ENCODE measurements around the gene CREBZF.
"Not testable (repeated sequence)": the region's sequence is repeated elsewhere in the genome, so short reads cannot be mapped to it uniquely, and the experiment has no call there.

Gene CREBZF

DNA sequence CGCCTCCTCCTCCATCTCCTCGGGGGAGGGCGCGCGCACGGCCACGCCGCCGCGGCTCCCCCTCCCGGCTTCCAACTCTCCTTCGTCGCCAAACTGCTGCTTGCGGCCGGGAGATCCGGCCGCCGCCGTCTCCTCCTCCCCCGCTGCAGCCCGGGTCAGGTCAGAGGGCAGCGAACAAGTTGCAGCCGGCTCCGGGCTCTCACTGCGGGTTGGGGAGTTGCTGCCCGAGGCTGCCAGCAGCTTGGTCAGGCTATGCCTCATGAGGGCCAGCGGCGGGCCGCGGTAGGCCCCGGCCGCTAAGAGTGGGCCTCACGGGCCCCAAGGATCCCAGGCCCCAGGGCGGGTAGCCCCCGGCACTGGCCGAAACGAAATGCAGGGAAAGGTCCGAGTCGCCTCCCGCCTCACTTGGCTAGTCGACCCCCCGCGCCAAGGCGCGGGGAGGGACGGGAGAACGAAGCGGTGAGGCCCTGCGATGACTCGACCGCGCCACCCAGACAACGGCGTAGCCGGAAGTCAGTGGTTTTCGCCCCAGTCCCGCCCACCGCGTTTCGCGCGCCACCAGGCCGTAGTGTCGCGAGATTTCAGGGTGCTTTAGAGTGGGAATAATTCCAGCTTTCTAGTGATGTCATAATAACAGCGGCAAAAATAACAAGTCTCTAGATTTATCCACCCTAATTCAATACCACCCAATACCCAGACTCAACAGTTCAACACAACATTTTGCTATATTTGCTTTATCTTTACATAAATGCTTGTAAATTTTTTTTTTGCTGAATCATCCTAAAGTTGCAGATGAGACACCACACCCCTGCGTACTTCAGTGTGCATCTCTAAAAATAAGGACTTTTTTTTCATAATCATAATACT, at the start of gene CREBZF:
Gene CREBZF, minus strand, starts transcription at position 515 of the 867 bp plus-strand sequence. Its CDS starts 254 bp downstream, at position 261.
- peak; percentile 89 to 90 for DNase-seq

- DNase-seq = no peak
Measured at GRCh38 chr11:85712953-85713352, 48.0 kb upstream of the CREBZF start.

DNA sequence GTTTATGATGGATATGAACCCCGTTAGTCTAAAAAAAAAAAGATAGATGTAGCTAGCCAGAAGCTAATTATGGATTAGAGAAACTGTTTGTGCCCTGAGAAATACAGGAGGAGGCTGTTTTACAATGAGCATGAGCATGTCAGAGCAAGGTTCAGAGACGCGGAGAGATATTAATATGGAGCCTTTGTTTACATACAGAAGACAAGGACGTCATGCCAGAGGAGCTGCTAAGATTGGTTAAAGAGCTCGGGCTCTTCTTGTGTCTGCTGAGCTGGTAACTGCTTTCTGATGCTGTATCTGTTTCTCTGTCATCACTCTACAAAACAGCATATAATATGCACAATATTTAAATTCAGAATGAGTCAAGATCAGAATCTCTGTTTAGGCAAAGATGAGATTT, 46.0 kb upstream of the CREBZF start:
- DNase-seq = no peak

- no peak for DNase-seq
Measured at GRCh38 chr11:85709941-85710702, 45.2 kb upstream of the CREBZF start.

DNA sequence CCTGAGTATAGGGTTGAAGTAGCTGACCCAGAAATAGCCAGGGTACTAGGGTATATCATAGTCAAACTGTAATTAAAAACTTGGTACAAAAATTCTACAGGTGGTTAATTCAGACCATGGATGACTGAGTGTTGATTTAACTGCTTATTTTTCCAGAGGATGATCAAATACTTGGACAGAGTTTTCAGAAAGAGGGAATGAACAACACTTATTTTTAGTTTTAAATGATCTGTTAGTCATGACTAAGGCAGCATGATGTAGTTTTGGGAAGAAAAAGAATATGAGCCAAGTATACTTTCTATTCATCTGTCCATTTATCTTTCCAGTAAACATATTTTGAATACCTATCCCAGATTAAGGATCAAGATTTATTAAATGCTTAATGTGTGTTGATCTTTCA, 40.9 kb upstream of the CREBZF start:
- DNase-seq = no peak

GRCh38 chr11:85704967-85705366, 40.0 kb upstream of the CREBZF start:
- no peak for DNase-seq

DNA sequence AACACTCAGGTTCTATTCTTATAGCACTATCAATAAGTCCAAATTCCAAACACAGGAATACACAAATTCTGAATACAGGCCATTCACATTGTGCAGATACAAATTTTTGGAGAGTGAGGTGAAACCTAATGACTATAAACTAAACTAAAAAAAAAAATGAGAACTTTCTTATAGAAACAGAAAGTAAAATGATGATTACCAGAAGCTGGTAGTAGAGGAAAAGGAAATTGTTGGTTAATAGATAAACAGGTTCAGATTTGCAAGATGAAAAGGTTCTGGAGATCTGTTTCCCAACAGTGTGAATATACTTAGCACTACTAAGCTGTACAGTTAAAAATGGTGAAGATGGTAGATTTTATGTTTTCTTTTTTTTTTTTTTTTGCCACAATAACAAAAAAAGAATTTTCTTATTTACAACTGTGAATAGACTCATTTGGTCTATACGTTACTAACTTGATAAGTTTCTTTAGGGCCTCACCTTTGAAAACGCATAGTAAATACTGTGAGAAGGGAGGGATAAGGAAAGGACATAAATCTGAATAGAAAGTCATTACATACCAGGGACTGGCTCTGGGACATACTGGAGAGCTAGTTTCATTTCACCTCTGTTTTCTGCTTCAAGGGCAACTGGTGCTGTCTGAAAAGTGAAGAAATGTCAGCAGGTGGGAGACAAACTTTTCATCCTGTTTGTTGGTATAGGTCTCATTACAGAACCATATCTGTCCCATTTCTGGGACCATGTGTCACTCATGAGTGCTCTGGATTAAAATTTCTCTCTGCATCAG, 35.2 kb upstream of the CREBZF start:
- no peak for DNase-seq

GRCh38 chr11:85698195-85698594, 33.3 kb upstream of the CREBZF start:
- DNase-seq = no peak

DNA sequence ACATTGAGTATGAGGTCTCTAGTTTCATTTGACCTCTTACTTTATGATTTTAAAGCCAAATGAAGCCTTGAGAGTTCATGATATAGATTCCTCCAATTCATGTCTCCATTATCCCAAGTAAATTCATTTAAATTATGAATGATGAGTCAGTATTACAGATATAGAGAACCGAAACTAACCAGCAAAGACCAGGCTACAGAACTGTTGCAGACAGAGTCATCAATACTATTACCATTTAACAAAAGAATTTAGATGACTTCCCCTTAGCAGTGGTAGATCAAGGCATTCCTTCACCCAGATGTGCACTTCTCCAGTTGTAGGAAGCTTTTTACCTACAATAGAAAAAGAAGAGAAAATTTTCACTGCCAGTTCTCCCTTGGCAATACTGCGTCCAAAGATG, 32.8 kb upstream of the CREBZF start:
- DNase-seq = no peak

- no peak for DNase-seq
Measured at GRCh38 chr11:85695546-85695945, 30.6 kb upstream of the CREBZF start.

- DNase-seq = peak in 1 of 2 experiments; percentile 22
Measured at GRCh38 chr11:85694385-85694980, 29.6 kb upstream of the CREBZF start.

GRCh38 chr11:85685820-85686459, 21.0 kb upstream of the CREBZF start, which contains the start of gene CCDC89:
CCDC89 (minus strand) TSS chr11:85686195; CDS start chr11:85686130, 65 bp downstream.
- peak; percentile 95 to 96 for DNase-seq

- DNase-seq = peak; percentile 52 to 70
Measured at GRCh38 chr11:85685125-85685819, 20.3 kb upstream of the CREBZF start.

DNA sequence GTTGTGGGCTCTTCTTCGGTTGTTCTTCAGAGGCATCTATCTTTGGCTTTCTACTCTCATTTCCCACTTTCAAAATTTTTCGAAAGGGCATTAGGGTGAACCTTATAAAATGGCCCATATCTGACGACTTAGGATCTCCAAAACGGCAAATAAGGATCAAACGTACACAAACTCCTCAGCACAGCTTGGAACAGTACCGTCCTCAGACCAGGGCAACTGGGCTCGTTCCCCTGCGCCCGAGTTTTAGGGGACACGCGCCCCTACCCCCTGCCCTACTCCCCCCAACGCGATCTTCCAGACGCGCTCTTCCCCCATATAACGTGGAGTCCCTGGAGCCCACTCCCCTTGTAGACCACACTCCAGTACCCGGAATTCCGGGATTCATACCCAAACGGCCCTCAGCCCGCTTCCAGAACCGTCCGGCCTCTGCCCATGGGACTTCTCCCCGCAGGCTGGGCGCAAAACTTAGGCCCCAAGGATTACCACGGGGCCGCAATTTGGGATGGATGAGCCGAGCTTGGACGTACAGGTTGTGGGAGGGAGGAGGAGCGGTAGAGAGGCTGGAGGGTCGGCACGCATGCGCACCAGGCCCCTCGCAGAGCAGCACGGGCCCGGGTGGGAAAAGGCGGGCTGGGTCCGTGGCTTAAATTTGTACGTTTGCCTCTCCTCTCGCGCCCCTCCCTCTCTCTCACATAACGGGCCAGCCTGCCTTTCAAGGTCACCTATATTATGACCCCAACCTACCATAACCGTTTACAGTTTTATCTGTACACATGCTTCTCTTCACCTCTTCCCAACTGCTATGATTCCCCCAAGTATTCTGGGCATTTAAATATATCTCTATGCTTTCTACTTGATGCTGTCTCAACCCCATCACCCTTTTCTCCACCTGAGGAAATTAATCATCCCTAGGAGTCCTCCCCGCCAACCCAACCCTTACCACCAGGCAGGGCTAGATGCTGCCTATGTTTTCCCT, 17.7 kb upstream of the CREBZF start:
- DNase-seq = peak; percentile 78 to 82

- no peak for DNase-seq
Measured at GRCh38 chr11:85680897-85681296, 16.0 kb upstream of the CREBZF start.

DNA sequence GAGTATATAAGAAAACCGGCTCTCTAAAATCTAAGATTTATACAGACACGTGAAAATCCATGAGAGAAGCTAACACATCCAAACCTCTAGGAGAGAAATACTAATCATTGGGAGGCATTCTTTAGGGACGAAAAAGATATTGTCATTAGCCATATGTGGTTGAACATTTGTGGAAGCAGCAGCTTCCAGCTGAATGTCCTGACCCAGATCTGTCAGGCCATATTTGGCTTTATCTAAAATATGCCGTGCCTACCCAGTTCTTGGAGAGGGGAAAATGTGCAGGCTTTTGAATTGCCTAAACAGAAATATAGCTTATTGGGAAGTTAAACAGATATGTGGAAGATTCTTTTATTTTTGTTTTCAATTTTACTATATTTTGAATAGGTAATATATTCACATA, 14.6 kb upstream of the CREBZF start:
- DNase-seq = no peak

- no peak for DNase-seq
Measured at GRCh38 chr11:85673393-85673792, 8.5 kb upstream of the CREBZF start.

DNA sequence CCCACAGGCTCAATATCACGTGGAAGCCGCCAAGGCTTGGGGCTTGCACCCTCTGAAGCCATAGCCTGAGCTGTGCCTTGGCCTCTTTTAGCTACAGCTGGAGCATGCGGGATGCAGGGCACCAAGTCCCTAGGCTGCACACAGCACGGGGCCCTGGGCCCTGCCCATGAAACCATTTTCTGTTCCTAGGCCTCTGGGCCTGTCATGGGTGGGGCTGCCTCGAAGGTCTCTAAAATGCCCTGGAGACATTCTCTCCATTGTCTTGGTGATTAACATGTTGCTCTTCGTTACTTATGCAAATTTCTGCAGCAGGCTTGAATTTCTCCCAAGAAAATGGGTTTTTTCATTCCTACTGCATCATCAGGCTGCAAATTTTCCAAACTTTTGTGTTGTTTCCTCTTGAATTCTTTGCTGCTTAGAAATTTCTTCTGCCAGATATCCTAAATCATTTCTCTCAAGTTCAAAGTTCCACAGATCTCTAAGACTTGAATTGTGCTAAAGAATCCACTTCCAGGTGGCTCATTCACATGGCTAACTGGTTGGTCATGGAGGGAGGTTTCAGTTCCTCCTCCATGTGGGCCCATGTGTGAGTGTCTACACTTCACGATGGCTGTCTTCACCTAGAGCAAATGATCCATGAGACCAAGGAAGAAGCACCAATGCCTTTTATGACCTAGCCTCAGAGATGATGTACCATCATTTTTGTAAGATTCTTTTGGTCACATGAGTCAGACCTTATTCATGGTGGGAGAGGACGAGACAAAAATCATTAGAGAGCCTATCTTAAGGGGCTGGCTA, 7.4 kb upstream of the CREBZF start:
- no peak for DNase-seq

DNA sequence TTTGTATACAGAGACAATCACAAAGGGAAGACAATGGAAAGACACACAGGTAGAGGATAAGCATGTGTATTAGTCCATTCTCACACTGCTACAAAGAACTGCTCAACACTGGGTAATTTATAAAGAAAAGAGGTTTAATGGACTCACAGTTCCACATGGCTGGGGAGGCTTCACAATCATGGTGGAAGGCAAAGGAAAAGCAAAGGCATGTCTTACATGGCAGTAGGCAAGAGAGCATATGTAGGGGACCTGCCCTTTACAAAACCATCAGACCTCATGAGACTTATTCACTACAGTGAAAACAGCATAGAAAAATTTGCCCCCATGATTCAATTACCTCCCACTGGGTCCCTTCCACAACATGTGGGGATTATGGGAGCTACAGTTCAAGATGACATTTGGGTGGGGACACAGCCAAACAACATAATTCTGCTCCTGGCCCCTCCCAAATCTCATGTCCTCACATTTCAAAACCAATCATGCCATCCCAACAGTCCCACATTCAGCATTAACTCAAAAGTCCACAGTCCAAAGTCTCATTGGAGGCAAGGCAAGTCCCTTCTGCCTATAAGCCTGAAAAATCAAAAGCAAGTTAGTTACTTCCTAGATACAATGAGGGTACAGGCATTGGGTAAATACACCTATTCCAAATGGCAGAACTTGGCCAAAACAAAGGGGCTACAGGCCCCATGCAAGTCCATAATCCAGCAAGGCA, 6.2 kb upstream of the CREBZF start:
- DNase-seq = not testable (repeated sequence)

Measured in SHP77 (cell line).